Effector CD8-positive, alpha-beta T cell (primary cell): ENCODE results near the gene ALG8.
"Not testable (repeated sequence)": the region's sequence is repeated elsewhere in the genome, so short reads cannot be mapped to it uniquely, and the experiment has no call there.

Experiments
- DNase-seq: peaks from one replicate; lab custom pipeline; 2025; lab: John Stamatoyannopoulos, UW

Gene ALG8

DNA sequence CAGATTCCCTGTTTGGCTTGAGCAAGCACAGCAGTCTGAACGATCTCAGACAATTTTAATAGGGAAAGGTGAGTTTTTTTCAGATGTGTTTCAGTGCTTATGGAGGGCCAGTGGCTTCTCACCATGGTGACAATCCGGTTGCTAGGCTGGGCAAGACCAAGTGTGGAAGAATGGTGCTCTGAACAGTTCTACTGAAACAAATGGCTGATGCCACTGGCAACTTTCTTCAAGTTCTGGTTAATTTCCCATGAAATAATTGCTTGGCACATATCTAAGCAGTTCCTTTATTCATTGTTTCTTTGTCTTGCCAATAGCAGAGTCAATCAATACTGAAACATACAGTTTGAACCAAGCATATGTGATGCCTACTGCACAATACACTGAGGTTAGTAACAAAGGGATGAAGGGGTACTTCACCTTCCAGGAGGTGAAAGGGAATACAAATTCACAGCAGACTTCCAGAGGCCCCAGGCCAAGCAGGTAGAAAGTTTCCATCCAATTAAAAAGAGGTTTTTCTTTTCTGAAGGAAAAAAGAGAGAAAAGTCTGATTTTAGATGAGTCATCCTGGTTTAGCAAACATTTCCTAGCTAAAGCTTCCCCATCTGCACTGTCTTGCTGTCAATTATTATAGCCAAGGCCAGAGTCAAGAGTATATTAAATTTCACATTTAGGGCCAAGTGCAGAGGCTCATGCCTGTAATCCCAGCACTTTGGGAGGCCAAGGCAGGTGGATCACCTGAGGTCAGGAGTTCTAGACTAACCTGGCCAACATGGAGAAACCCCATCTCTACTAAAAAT lies 38.6 kb downstream of the ALG8 start:
- no peak for DNase-seq

DNA sequence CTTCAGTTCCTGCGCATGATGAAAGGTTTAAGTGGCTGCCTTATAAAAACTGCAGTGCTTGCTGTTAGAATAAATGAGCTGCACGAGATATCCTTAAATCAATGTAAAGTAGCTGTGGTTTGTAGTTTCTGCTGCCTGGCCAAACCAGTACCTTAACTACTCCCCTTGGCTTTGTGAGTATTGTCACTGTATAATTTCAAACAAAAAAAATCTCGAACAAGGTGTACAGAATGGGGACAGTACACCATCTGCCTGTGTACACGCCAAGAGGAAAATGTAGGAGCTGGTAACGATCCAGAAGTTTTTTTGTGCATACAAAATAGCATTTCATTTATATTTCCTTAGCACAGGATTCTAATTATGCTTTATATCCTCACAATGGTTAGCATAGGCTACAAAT lies 39.2 kb downstream of the ALG8 start:
- DNase-seq: no peak

DNA sequence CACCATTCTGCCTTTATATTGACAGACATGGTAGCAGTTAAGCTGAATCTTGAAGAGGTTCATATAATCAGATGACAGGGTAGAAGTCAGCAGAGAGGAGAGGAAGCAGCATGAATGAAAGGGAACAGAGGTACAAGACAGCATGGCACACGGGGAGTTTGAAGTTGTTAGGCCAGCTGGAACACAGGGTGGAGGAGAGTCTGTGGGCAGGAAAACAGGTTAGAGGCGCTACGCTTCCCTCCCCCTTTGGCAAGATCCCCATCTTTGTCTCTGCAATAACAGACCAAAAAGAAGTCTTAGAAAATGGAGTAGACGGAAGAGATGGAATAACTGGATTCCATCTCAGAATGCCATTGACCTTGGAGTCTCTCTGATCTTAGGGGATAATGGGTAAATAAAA lies 39.8 kb downstream of the ALG8 start:
- DNase-seq: no peak

DNA sequence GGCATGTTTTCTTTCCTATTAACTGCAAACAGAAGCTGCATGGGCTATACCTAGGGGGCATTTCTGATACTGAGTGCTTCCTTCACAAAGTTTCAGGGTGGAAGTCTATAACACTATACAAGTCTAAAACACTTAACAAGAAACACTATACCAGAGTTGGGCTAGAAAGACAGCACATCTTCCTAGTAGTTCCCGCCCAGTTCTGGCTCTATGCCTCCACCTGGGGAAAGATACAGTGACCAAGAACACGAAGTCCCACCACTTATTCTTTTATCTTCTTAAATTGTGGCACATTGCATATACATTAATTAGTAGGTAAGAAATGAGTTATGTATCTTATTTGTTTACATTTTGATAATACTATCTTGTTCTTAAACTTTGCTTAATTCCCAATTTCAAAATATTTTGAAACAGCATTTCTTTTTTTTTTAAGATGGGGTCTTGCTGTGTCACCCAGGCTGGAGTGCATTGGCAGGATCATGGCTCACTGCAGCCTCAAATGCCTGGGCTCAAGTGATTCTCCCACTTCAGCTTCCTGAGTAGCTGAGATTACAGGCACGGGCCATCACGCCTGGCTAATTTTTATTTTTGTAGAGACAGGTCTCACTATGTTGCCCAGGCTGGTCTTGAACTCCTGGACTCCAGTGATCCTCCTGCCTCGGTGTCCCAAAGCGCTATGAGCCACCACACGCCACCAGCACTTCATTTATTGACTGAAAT lies 41.6 kb downstream of the ALG8 start:
- no peak for DNase-seq

DNA sequence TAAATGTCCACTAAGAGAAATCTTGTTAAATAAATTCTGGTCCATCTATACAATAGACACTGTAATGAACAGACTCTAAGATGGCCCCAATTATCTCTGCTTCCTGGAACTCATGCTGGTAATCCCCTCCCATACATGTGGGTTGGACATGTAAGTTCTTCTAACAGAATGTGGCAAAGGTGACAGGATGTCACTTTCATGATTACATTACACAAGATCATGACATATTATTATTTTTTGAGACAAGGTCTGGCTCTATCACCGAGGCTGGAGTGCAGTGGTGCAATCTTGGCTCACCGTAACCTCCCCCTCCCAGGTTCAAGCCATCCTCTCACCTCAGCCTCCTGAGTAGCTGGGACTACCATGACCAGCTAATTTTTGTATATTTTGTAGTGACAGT lies 45.2 kb downstream of the ALG8 start:
- DNase-seq: no peak

DNA sequence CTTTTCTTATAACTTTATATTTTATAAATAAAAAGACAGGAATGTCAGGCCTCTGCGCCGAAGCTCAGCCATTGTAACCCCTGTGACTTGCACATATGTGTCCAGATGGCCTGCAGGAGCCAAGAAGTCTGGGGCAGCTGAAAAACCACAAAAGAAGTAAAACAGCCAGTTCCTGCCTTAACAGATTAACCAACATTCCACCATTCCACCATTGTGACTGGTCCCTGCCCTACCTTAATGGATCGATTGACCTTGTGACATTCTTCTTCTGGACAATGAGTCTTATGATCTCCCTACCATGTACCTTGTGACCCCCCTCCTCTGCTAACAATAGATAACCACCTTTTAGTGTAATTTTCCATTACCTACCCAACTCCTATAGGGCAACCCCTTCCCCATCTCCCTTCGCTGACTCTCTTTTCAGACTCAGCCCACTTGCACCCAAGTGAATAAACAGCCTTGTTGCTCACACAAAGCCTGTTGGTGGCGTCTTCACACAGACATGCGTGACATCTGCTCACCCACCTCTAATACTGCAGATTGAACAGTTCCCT lies 52.8 kb downstream of the ALG8 start:
- not testable (repeated sequence) for DNase-seq

DNA sequence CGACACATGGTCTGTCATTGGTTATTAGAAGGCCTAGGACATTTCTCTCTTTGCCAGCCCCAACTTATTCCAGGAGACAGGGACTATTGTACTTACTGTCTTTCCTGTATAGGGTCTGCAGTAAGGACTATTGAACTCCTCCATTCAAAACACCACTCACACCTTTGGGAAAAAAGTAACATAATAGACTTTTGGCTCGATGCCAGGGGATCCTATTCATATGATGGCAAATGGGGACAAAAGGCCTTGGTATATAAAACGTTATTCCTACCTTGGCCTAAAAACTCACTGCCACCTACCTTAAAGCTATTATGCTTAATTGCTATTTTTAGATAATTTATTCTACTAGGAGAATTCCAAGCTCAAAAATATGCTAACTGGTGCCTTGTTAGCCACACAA lies 53.5 kb downstream of the ALG8 start:
- no peak for DNase-seq

DNA sequence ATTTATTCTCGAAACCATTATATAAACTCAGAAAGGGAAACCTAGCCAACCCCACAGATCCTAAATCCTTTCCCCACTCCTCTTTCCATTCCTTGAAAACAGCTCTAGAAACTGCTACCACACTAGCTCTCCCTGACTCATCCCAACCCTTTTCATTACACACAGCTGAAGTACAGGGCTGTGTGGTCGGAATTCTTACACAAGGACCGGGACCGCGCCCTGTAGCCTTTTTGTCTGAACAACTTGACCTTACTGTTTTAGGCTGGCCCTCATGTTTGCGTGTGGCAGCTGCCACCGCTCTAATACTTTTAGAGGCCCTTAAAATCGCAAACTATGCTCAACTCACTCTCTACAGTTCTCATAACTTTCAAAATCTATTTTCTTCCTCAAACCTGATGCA lies 54.9 kb downstream of the ALG8 start:
- DNase-seq: not testable (repeated sequence)

DNA sequence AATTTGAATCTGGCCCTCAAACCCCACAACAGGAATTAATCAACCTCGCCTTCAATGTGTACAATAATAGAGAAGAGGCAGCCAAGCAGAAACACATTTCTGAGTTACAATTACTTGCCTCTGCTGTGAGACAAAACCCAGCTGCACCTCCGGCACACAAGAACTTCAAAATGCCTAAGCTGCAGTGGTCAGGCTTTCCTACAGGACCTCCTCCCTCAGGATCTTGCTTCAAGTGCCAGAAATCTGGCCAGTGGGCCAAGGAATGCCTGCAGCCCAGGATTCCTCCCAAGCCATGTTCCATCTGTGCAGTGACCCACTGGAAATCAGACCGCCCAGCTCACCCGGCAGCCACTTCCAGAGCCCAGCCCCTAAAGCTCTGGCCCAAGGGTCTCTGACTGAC lies 56.4 kb downstream of the ALG8 start:
- no peak for DNase-seq

DNA sequence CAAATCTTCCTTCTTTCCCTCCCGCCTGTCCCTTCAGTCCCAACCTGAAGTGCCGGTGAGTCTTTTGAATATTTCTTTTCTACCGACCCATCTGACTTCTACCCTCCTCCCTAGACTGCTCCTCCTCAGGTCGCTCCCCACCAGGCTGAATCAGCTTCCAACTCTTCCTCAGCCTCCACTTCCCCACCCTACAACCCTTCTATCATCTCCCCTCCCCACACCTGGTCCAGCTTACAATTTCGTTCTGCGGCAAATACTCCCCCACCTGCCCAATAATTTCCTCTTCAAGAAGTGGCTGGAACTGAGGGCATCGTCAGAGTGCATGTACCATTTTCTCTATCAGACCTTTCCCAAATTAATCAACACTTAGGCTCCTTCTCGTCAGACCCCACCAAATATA lies 57.3 kb downstream of the ALG8 start:
- DNase-seq: no peak

DNA sequence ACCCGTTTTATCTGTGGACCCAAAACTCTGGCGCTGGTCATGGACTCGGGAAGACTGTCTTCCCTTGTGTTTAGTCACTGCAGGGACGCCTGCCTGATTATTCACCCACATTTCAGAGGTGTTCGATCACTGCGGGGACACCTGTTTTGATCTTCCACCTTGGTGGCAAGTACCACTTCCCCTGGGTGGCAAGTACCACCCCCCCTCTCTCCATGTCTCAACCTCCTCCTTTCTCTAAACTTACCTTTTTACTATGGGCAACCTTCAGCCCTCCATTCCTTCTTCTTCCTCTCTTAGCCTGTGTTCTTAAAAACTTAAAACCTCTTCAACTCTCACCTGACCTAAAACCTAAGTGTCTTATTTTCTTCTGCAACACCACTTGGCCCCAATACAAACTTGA lies 57.8 kb downstream of the ALG8 start:
- DNase-seq: no peak

DNA sequence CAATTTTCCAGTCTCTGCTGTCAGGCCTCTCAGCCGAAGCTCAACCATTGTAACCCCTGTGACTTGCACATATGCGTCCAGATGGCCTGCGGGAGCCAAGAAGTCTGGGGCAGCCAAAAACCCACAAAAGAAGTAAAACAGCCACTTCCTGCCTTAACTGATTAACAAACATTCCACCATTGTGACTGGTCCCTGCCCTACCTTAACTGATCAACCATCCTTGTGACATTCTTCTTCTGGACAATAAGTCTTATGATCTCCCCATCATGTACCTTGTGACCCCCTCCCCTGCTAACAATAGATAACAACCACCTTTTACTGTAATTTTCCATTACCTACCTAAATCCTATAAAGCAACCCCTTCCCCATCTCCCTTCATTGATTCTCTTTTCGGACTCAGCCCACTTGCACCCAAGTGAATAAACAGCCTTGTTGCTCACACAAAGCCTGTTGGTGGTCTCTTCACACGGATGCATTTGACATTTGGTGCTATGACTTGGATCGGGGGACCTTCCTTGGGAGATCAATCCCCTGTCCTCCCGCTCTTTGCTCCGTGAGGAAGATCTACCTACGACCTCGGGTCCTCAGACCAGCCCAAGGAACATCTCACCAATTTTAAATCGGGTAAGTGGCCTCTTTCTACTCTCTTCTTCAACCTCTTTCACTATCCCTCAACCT lies 58.5 kb downstream of the ALG8 start:
- no peak for DNase-seq

DNA sequence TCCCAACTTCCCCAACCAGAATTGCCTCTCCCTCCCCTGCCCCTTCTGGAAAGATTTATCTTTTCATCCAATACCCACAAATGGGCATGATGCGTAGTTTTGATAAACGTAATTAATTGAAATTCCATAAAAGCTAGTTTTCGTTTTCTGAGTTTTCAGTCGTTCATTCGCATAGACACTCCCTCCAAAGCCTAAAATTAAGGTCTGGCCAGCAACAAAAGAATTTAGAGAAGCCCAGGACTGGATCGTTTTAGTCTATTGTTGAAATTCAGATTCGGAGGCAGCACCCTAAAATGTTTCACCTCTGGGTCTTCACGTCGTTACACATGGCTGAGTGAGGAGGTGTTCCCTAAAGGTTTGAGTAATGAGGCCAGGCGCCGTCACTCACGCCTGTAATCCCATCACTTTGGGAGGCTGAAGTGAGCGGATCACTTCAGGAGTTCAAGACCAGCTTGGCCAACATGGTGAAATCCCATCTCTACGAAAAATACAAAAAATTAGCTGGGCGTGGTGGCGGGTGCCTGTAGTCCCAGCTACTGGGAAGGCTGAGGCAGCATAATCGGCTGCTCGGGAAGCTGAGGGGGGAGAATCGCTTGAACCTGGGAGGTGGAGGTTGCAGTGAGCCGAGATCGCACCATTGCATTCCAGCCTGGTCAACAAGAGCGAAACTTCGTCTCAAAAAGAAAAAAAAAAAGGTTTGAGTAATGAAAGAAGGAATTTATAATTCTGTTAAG lies 59.2 kb downstream of the ALG8 start:
- no peak for DNase-seq

DNA sequence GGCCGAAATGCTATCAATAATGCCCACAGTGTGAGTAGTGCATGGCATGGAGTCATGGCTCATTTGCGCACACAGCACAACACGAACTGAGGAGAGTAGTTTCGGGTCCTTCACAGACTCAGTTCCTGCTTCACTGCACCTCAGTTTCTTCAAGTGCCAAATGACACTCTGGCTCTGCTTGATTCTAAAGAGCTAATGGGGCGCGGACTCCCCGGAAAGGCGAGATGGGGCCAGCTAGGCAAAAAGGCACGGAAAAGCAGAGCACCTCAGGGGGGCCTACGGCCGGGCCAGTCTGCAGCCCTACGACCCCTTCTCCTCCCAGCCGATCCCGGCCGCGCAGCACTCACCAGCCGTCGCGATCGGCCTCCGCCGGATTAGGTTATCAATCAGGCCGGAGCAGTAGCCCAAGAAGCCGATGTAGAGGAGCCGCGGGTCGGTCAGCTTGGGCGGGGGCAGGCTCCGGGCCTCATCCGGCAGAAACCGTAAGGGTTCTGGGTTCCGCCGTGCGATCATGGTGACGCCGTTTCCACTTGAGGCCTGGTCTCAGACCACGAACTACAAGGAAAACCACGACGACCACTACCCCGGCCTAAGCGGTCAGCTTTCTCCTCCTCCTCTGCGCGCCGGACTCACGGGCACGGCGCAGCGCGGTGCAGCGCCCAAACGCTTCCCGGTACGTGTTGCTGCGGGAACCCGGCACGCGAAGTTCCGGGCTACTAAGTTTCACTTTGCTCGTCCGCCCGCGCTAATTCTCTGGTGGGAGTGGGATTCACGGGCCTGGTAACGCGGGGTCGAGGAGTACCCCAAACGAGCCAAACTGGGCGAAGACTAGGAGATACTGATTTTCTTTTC lies 60.0 kb downstream of the ALG8 start, which contains the start of gene NDUFC2:
Gene NDUFC2 (minus strand): TSS at position 631 of the 852 bp plus-strand sequence. CDS start 118 bp downstream, at position 513.
- DNase-seq: peak; percentile 15

DNA sequence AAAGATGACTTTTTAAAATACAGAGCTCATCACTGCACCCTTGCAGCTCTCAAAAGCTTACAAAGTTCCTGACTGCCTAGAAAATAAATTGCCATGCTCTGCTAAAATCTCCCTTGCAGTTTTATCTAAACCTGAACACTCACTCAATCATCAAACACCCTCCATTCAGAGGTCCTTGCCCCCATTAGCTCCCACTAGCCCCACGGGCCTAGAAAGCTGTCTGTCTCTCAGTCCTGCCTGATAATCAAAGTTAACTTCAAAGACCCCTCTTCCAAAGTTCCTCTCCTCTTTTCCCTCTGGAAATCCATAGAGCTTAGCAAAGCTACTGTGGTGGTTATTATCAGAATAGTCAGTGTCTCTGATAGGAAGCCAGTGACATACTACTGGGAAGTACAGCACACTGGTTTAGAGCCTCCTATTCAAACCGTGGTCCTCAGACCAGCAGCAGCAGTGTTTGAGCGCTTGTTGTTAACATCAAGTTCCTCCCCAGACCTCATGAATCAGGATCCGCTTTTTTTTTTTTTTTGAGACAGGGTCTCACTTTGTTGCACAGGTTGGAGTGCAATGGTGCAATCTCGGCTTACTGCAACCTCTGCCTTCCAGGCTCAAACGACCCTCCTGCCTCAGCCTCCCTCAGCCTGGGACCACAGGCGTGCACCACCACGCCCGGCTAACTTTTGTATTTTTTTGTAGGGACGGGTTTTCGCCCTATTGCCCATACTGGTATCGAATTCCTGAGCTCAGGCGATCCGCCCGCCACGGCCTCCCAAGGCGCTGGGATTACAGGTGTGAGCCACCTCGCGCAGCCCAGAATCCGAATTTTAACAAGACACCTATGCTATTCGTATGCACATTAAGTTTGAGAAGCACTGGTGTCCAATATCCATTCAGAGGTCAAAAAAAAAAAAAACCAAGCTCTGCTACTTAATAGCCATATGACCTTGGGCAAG lies 60.9 kb downstream of the ALG8 start:
- DNase-seq: no peak

DNA sequence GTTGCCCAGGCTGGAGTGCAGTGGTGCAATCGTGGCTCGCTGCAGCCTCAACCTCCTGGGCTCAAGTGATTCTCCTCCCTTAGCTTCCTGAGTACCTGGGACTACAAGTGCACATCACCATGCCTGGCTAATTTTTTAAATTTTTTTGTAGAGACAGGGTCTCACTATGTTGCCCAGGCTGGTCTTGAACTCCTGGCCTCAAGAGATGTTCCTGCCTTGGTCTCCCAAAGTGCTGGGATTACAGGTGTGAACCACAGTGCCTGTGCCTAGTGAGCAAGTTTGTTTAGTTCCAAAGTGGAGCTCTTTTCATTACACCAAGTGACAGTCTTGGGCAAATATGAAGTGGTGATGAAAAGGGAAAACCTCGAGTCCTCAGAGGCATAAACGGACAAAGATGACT lies 61.8 kb downstream of the ALG8 start:
- DNase-seq: not testable (repeated sequence)

DNA sequence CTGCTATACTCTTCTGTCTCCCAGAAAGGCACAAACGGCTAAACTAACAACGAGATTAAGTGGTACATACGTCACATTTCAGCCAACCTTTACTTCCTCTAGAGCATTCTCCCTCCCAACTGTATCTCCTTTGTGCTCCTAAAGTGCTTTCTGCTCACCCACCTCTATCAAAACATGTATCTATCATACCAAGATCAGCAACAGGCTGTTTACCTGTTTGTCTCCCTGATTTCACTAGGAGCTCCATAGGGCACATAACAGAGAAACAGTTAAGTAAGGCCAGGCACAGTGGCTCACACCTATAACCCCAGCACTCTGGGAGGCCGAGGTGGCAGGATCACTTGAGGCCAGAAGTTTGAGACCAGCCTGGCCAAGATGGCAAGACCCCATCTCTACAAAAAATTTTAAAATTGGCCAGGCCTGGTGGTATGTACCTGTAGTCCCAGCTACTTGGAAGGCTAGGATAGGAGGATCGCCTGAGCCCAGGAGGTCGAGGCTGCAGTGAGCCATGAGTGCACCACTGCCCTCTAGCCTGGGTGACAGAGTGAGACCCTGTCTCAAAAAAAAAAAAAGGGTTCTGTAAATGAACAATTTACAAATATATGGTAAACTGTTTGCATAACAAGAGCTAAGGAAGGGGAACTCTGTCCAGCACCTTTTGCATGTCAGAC lies 62.6 kb downstream of the ALG8 start:
- no peak for DNase-seq

DNA sequence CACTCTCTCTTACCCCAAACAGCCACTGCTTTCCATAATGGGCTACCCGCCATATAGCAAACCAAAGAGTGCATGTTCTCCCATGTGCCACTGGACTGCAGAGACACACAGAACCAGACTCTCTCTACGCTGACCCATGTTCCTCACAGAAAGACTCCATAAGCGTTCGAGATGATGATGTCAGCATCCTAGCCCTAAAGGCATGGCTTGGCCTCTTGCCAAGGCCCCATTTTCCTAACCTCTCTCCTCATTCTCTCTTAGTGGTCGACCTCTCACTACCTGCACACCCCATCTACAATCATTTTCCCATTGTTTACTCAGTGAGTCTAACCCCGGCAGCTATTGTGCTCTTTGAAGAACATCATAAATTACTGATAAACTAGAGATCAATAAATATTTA lies 64.7 kb downstream of the ALG8 start:
- DNase-seq: no peak

DNA sequence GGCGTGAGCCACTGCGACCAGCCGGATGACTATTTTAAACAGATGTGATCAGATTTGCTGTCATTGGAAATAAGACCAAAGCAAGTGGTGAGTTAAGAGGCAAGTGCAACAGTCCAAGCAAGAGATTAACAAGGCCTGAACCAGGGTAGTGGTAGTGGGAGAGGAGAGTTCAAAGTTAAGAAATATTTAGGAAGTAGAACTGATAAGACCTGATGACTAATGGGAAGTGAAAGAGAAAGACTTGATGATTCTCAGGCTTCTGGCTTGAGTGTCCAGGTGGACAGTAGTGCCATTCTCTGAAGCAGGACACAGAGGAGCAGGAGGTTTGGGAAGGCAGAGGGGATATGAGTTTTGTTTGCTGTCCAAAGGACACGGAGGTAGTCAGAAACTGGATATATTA lies 67.0 kb downstream of the ALG8 start:
- DNase-seq: no peak
